CD4-positive, alpha-beta T cell treated with Interleukin-15 for 4 hours (primary cell): ENCODE data around the gene PPL.
"Not testable (repeated sequence)": the region's sequence is repeated elsewhere in the genome, so short reads cannot be mapped to it uniquely, and the experiment has no call there.

ENCODE experiments used
- DNase-seq: peaks from one replicate; pipeline ENCODE4 v3.0.0-alpha.2; 2020; ENCODE audit warnings: low spot score

PPL gene

GRCh38 chr16:4934591-4934990 is 2.4 kb downstream of the PPL start:
- no peak for DNase-seq

- DNase-seq: no peak
These were observed 3.0 kb downstream of the PPL start for GRCh38 chr16:4933871-4934395.

- DNase-seq: no peak
These were observed 3.5 kb downstream of the PPL start for GRCh38 chr16:4933433-4933832.

DNA sequence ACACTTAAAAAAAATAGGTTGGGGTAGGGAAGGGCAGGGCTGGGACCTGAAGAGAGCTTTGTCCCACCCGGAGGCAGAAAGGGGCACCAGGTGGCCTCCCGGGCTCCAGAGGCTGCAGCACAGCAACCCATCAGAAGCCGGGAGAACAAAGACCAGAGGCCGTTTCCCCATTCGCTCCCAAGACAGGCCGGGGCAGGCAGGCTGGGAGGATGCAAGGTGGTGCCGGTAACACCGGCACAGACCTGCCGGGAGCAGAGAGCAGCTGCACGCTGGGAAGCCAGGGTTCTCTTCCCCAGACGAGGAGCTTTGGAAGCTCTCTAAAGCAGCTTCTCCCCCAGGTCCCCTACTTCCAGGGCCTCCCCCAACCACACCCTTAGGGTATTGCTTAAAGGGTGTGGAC is 5.6 kb downstream of the PPL start:
- DNase-seq: no peak

DNA sequence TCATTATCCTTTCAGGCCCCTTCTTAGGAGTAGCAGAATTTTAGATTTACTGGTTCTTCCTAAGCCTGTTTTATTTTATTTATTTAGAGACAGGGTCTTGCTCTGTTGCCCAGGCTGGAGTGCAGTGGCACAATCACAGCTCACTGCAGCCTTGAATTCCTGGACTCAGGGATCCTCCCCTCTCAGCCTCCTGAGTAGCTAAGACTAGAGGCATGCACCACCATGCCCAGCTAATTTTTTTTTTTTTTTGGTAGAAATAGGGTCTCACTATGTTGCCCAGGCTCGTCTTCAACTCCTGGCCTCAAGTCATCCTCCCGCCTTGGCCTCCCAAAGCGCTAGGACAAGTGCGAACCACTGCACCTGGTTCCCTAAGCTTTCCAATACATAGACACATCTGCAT is 7.3 kb downstream of the PPL start:
- DNase-seq: not testable (repeated sequence)

DNA sequence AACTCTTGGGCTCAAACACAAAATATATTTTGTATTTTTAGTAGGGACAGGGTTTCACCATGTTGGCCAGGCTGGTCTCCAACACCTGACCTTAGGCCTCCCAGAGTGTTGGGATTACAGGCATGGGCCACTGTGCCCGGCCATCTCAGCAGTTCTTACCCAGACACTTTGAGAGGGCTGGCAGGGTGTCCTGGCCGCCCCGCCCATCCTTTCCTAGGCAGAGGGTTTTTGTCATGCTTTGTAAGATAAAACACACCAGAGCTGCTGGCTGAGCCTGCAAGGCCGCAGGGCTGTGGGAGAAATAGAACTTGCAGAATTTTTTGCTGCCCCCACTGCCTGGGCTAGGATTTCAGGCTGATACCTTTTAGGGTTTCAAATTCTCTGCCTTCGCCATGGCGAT is 8.7 kb downstream of the PPL start:
- DNase-seq: no peak

GRCh38 chr16:4927661-4928060 is 9.3 kb downstream of the PPL start:
- no peak for DNase-seq

DNA sequence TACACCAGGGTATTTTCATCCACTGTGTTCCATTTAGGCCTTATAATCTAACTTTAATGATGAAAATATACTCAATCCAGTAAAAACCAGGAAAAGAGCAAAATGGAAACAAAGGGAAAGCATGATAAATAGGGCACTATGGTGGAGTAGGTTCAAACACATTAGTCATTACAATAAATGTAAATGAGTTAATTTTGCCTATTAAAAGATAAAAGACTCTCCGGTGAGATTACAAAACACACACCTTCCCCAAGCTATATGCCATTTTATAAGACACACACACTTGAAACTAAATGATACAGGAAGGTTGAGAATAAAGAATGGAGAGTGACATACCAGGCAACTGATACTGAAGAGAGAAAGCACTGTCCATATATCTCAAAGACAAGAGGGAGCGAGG is 10.0 kb downstream of the PPL start:
- no peak for DNase-seq

DNA sequence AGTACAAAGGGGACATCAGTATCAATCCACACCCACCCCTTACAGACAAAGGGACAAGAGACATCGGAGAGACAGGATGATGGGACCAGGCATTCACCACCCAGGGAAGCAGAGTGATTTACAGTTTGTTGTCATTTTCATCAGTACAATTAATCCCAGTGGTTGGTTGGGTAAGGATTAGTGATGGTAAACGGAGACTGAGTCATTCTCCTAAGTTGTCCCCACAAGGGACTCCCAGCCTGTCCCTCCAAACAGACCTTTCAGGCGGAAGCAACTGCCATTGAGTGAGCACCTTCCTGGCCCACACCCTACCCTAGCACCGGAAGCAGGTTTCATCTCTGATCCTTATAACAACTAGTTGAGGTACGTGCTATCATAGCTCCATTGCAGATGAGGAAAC is 11.2 kb downstream of the PPL start:
- DNase-seq: no peak

- DNase-seq: no peak
These were observed 11.7 kb downstream of the PPL start for GRCh38 chr16:4925293-4925607.

DNA sequence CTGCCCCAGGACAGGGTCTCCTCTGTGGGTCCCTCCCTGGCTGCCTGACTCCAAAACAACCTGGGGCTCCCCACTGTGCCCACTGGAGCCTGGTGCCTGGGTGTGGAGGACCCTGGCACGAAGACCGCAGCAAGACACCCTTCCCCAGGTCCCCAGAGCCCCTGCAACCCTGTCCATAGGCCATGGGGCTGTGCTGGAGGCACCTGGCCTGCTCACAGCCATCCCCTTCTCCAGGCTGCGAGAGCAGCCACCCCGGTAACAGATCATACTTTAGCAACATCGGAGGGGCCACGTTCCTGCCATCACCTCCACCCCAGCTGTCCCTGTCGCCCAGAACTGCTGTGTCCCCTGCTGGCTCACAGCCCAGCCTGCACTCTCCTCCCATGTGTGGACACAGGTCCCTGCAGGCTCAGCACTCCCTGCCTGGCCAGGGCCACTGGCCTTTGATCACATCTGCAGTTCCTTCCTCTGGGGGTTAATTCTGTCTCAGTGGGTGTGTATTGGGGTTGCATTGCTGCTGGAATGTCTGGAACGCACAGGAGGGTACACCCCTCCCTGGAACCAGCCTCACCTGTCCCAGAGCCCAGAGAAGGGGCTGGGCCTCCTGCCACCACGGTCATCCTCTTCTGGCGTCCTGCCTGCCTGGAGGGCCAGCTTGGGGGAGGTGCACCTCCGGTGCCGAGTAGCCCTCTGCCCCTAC is 12.2 kb downstream of the PPL start:
- no peak for DNase-seq

GRCh38 chr16:4923853-4924252 is 13.1 kb downstream of the PPL start:
- DNase-seq: no peak

GRCh38 chr16:4922721-4923342 is 14.1 kb downstream of the PPL start:
- DNase-seq: no peak

DNA sequence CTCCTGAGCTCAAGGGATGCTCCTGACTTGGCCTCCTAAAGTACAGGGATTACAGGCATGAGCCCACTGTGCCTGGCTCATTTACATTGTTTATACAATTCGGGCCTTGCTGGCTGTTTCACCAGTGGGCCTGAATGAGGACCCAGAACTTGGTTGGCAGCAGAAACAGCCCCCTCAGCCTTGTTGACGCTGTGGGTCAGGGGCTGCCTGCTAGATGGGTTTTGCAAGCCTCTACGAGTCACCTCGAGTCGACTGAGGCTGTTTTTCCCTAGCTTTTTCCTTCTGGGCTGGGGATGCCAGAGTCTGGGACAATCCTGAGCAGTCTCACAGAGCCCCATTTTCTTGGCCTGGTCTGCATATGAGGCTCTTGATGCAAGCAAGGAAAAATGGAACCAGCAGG is 16.1 kb downstream of the PPL start:
- DNase-seq: no peak

- no peak for DNase-seq
These were observed 18.1 kb downstream of the PPL start for GRCh38 chr16:4918781-4919251.

- DNase-seq: no peak
These were observed 19.8 kb downstream of the PPL start for GRCh38 chr16:4917117-4917516.

DNA sequence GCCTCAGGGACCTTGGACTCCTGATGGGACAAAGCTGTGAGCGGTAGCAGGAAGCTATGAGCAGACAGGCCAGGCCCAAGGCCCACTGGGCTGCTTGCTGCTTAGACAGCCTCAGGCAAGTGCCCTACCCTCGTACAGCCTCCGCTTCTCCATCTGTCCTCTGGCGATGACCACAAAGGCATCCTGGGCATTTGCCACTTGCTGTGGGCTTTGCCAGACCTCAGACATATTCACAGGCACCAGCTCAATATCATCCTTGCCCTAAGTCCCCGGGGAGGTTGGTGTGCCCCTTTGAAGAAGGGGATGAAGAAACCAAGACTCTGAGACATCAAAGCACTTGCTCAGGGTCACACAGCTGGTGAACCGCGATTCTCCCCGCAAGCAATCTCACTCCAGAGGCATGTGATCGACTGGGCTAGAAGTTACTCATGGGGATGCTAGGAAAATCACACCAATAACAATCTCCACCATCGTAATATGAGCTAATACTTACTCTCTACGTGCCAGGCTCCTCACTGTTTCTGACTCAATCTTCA is 21.7 kb downstream of the PPL start:
- DNase-seq: no peak

DNA sequence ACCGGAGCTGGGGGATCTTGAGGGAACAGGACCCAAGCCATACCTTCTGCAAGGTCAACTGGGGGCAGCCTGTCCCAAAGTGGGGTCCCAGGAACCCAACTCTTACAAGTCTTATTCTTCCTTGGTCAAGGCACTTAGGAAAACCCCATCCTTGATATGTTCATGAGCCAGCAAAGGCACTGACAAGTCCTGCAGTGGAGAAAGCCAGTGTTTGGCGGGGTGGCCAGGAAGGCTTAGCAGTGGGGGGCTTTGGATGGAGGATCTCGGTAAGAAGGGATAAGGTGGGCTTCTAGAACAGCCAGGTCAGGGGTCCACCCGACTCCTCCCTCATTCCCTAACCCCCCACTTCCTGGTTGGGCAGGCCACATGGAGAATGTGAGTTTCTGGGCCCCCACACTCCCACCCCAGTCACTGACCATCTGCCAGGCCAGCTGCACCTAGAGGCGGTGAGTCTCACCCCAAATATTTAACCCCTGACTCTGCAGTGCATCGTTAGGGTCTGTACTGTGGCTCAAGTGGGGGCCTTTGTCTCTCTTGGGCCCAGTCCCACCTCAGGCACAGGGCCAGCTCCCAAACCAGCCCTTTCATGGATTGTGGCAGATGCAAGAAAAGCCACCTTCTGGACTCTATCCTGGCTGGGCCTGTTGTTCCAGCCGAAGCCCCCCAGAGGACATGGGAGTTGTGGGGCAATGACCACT is 22.3 kb downstream of the PPL start:
- DNase-seq: no peak

GRCh38 chr16:4913774-4914525 is 23.0 kb downstream of the PPL start:
- no peak for DNase-seq

- DNase-seq: no peak
These were observed 23.7 kb downstream of the PPL start for GRCh38 chr16:4913130-4913773.

DNA sequence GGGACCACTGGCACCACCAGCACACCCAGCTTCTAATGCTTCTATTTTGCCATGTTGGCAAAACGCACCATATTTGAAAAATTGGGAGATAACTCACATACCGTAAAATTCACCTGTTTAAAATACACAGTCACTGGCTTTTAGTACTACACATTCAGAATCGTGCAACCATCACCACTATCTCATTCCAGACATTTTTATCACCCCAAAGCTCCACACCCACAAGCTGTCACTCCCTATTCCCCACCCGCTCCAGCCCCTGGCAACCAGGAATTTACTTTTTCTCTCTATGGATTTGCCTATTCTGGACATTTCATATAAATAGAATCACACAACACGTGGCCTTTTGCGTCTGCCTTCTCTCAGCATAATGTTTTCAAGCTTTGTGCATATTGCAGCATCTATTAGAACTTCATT is 25.0 kb downstream of the PPL start:
- no peak for DNase-seq

GRCh38 chr16:4910828-4911227 is 26.1 kb downstream of the PPL start:
- DNase-seq: no peak
